ENCODE measurements around the gene GGT7. TPM values are rescaled to one million over a fixed set of nuclear protein-coding genes. Genes with fewer than 3 reads are reported as not detected.

The GGT7 gene
- total RNA-seq, 2 experiments from 2014 or later: 12.7 to 15.0 TPM

- ATAC-seq (peak; percentile 42), DNase-seq (no peak)
- Mint-ChIP-seq H3K27me3 (peaks cover 8% of the 10 kb centered on the region), H3K36me3 (ENCODE audit: low read depth) (no peaks in the 10 kb centered on the region), H3K4me3 (no peak overlapping the region), H3K27ac (no peak overlapping the region), H3K9me3 (ENCODE audit: low read depth) (no peaks in the 10 kb centered on the region), H3K4me1 (no peaks in the 10 kb centered on the region)
- ChIA-PET POLR2A (no interaction called here), CTCF (interaction anchor here (0.7 kb wide), 1 partner anchor 41 kb away, joined by 3 read pairs; no protein-coding TSS in a partner anchor)
- intact Hi-C loops (cut with DNase I, micrococcal nuclease): loop anchor here (1.0 to 2.0 kb wide), 5 partner anchors 38 to 435 kb away; partner anchors contain the start of gene GGT7 (in 1 of the 2)
Observed at GRCh38 chr20:34834459-34834893, 38.2 kb downstream of the GGT7 start.

GRCh38 chr20:34831936-34832335 is 40.7 kb downstream of the GGT7 start:
- POLR2A ChIA-PET: no interaction called here

GRCh38 chr20:34829191-34829590 is 43.5 kb downstream of the GGT7 start:
- Mint-ChIP-seq H3K27me3 (peaks cover 6% of the 10 kb centered on the region), H3K9me3 (ENCODE audit: low read depth) (no peaks in the 10 kb centered on the region), H3K4me3 (no peak overlapping the region), H3K4me1 (peaks cover 6% of the 10 kb centered on the region), H3K27ac (no peak overlapping the region), H3K36me3 (ENCODE audit: low read depth) (no peaks in the 10 kb centered on the region)
- intact Hi-C loops (cut with DNase I, micrococcal nuclease): loop anchor here (5.0 to 10.0 kb wide), 3 partner anchors 43 to 626 kb away; partner anchors contain the start of genes CEP250 (in 1 of the 2), GGT7 (in 1 of the 2) and TRPC4AP (in 1 of the 2)
- ATAC-seq: no peak
- CTCF ChIA-PET: interaction anchor here (1.6 kb wide), 1 partner anchor 45 kb away, joined by 3 read pairs; no protein-coding TSS in a partner anchor
- no peak for DNase-seq
- POLR2A ChIA-PET: no interaction called here

More at GRCh38 chr20:34831936-34832335, 40.7 kb downstream of the GGT7 start:
- CTCF ChIA-PET: interaction anchor here (0.7 kb wide), 2 partner anchors 114 to 123 kb away, joined by 3 read pairs; no protein-coding TSS in a partner anchor
- no peak for ATAC-seq
- Mint-ChIP-seq H3K9me3 (ENCODE audit: low read depth) (no peaks in the 10 kb centered on the region), H3K27me3 (peaks cover 8% of the 10 kb centered on the region), H3K27ac (no peak overlapping the region), H3K4me1 (no peaks in the 10 kb centered on the region), H3K4me3 (no peak overlapping the region), H3K36me3 (ENCODE audit: low read depth) (no peaks in the 10 kb centered on the region)
- intact Hi-C loops (cut with DNase I, micrococcal nuclease): no loop called here
- no peak for DNase-seq

GRCh38 chr20:34825530-34826362 is 46.9 kb downstream of the GGT7 start, which contains the start of gene NCOA6:
Gene NCOA6 (minus strand): TSS chr20:34825651. CDS start chr20:34782355, 43,296 bp downstream.
- CTCF ChIA-PET: interaction anchor here (0.9 to 1.2 kb wide), 2 partner anchors 22 to 319 kb away, joined by 3 read pairs; no protein-coding TSS in a partner anchor
- DNase-seq: peak; percentile 95
- Mint-ChIP-seq H3K4me1 (peaks cover 30% of the 10 kb centered on the region), H3K36me3 (ENCODE audit: low read depth) (no peaks in the 10 kb centered on the region), H3K9me3 (ENCODE audit: low read depth) (no peaks in the 10 kb centered on the region), H3K27ac (peak within 1 kb of the TSS; percentile 95), H3K27me3 (no peaks in the 10 kb centered on the region), H3K4me3 (peak within 1 kb of the TSS; percentile 86)
- peak; percentile 67 for ATAC-seq
- intact Hi-C loops (cut with DNase I, micrococcal nuclease): loop anchor here (1.0 to 10.0 kb wide), 15 partner anchors 47 to 1129 kb away; partner anchors contain the start of genes GGT7 (in 2 of the 2), TRPC4AP (in 2 of the 2), ACSS2 (in 1 of the 2) and CEP250 (in 1 of the 2)
- POLR2A ChIA-PET: no interaction called here

DNA sequence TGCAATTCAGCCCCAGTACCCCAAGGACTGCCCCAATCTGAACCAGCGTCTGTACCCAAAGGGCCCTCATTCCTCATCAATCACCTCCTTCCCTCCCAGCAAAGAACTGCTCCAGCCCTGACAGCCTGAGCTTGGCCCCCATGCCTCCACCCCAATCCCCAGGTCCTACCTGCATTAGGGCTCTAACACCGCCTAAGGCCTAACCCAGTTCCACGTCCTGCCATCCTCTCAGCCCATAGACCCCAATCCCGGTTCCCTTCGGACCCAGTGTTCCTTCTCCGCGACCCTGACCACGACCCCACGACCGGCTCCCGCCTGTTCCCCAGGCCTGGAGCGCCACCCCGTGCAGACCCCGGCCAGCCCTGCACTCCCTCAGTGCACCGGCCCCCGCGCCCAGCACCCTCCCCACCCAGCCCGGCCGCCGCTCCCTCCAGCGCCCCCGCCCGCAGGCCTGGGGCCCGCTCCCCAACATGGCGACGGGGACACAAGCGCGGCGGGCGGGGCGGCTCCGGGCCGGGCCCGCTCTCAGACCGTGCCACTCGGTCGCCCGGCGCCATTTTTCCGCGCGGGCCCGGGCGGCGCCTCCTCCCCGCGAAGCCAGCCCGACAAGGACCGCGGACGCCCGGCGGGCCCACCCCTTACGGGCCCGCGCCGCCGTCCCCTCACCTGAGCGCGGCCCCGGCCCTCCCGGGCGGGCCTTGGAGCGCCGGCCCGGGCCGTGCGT is 47.7 kb downstream of the GGT7 start:
- peak; percentile 86 for DNase-seq
- Mint-ChIP-seq H3K4me1 (peaks cover 31% of the 10 kb centered on the region), H3K27ac (peak overlapping the region; percentile 95), H3K9me3 (ENCODE audit: low read depth) (no peaks in the 10 kb centered on the region), H3K36me3 (ENCODE audit: low read depth) (no peaks in the 10 kb centered on the region), H3K4me3 (peak overlapping the region; percentile 86), H3K27me3 (no peaks in the 10 kb centered on the region)
- intact Hi-C loops (cut with DNase I, micrococcal nuclease): loop anchor here (1.0 to 10.0 kb wide), 18 partner anchors 47 to 1130 kb away; partner anchors contain the start of genes GGT7 (in 2 of the 2), TRPC4AP (in 2 of the 2), ACSS2 (in 1 of the 2) and AHCY (in 1 of the 2)
- POLR2A ChIA-PET: no interaction called here
- CTCF ChIA-PET: interaction anchor here (1.0 kb wide), 1 partner anchor 18 kb away, joined by 5 read pairs; no protein-coding TSS in a partner anchor
- peak; percentile 84 for ATAC-seq

GRCh38 chr20:34824452-34824805 is 48.2 kb downstream of the GGT7 start:
- Mint-ChIP-seq H3K4me3 (peak overlapping the region; percentile 86), H3K9me3 (ENCODE audit: low read depth) (no peaks in the 10 kb centered on the region), H3K36me3 (ENCODE audit: low read depth) (no peaks in the 10 kb centered on the region), H3K27me3 (no peaks in the 10 kb centered on the region), H3K27ac (peak overlapping the region; percentile 95), H3K4me1 (peaks cover 31% of the 10 kb centered on the region)
- intact Hi-C loops (cut with DNase I, micrococcal nuclease): loop anchor here (1.0 to 10.0 kb wide), 7 partner anchors 147 to 1130 kb away; partner anchors contain the start of genes AHCY (in 1 of the 2), CEP250 (in 1 of the 2), MMP24OS (in 1 of the 2) and PIGU (in 1 of the 2)
- POLR2A ChIA-PET: no interaction called here
- DNase-seq (peak; percentile 88), ATAC-seq (peak; percentile 78)
- CTCF ChIA-PET: interaction anchor here (1.0 kb wide), 2 partner anchors 18 to 51 kb away, joined by 3 to 5 read pairs; no protein-coding TSS in a partner anchor

GRCh38 chr20:34824026-34824425 is 48.6 kb downstream of the GGT7 start:
- H3K4me3 Mint-ChIP-seq: peak overlapping the region; percentile 86
- intact Hi-C loops (cut with DNase I, micrococcal nuclease): loop anchor here (1.0 to 10.0 kb wide), 7 partner anchors 147 to 1131 kb away; partner anchors contain the start of genes AHCY (in 1 of the 2), CEP250 (in 1 of the 2), MMP24OS (in 1 of the 2) and PIGU (in 1 of the 2)
- CTCF ChIA-PET: interaction anchor here (1.0 kb wide), 2 partner anchors 17 to 52 kb away, joined by 3 to 5 read pairs; no protein-coding TSS in a partner anchor
- no peaks in the 10 kb centered on the region for H3K27me3 Mint-ChIP-seq
- no peak for ATAC-seq
- DNase-seq: no peak
- H3K9me3 Mint-ChIP-seq (ENCODE audit: low read depth): no peaks in the 10 kb centered on the region
- no peaks in the 10 kb centered on the region for H3K36me3 Mint-ChIP-seq (ENCODE audit: low read depth)
- POLR2A ChIA-PET: no interaction called here
- H3K27ac Mint-ChIP-seq: peak overlapping the region; percentile 95
- H3K4me1 Mint-ChIP-seq: peaks cover 33% of the 10 kb centered on the region

DNA sequence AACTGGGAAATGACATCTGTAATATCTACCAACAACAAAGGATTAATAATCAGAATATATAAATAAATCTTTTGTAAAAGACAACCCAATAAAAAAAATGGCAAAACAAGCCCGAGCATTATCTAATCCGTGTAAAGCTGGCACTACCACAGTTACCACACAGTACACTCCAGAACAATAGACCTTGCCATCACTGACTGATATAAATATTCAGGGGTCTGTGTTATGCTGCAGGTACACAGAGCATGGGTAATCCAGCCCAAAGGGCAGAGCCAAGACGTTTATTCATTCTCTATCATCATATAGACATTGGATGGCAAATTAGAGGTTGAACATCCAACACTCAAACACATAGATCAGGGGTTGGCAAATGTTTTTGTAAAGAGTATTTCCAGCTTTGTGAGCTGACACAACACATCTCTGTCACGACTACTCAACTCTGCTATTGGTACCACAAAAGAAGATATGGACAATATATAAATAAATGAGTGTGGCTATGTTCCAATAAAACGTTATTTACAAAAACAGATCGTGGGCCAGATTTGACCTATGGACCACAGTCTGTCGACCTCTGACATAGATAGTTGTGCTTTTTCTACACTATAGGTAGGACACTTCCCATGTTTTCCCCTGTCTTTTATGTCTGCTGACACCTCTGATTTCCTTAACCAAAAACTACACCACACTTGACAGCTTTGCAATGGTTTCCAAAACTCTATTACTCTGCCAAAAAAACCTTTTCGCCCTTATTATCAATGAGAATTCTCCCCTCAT is 51.7 kb downstream of the GGT7 start:
- POLR2A ChIA-PET: no interaction called here
- Mint-ChIP-seq H3K27me3 (no peaks in the 10 kb centered on the region), H3K36me3 (ENCODE audit: low read depth) (no peaks in the 10 kb centered on the region), H3K27ac (no peak overlapping the region), H3K9me3 (ENCODE audit: low read depth) (no peaks in the 10 kb centered on the region), H3K4me1 (peaks cover 43% of the 10 kb centered on the region), H3K4me3 (no peak overlapping the region)
- CTCF ChIA-PET: interaction anchor here (0.7 kb wide), 1 partner anchor 176 kb away, joined by 3 read pairs; no protein-coding TSS in a partner anchor
- intact Hi-C loops (cut with DNase I, micrococcal nuclease): loop anchor here (10.0 kb wide), 2 partner anchors 274 to 634 kb away; partner anchors contain the start of genes CEP250 (in 1 of the 2) and TRPC4AP (in 1 of the 2)
- DNase-seq (no peak), ATAC-seq (no peak)

DNA sequence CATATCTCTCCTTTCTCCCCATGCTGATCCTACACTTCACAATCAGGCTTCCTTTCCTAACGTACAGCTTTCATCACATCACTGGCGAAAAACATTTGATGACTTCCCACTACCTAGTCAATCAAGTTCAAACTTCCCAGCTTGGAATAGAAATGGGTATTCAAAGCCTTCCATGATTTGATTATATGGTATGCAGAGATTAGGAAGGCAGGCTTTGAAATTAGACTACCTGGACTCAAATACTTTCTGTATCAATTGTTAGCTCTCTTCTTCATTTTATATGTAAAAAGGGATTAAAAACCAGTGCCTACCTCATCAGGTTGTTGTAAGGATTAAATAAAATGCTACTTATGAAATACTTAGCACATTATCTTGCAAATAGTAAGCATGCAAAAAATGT is 54.9 kb downstream of the GGT7 start:
- peaks cover 2% of the 10 kb centered on the region for H3K36me3 Mint-ChIP-seq (ENCODE audit: low read depth)
- ChIA-PET CTCF (interaction anchor here (0.6 to 1.1 kb wide), 5 partner anchors 21 to 1175 kb away, joined by 3 read pairs; no protein-coding TSS in a partner anchor), POLR2A (no interaction called here)
- no peaks in the 10 kb centered on the region for H3K9me3 Mint-ChIP-seq (ENCODE audit: low read depth)
- H3K4me3 Mint-ChIP-seq: no peak overlapping the region
- no peak for ATAC-seq
- no peaks in the 10 kb centered on the region for H3K27me3 Mint-ChIP-seq
- DNase-seq: no peak
- intact Hi-C loops (cut with DNase I, micrococcal nuclease): no loop called here
- H3K4me1 Mint-ChIP-seq: peaks cover 37% of the 10 kb centered on the region
- no peak overlapping the region for H3K27ac Mint-ChIP-seq

GRCh38 chr20:34817072-34817471 is 55.6 kb downstream of the GGT7 start:
- Mint-ChIP-seq H3K4me3 (no peak overlapping the region), H3K9me3 (ENCODE audit: low read depth) (no peaks in the 10 kb centered on the region), H3K27ac (no peak overlapping the region), H3K36me3 (ENCODE audit: low read depth) (peaks cover 2% of the 10 kb centered on the region), H3K27me3 (no peaks in the 10 kb centered on the region), H3K4me1 (peaks cover 32% of the 10 kb centered on the region)
- POLR2A ChIA-PET: no interaction called here
- intact Hi-C loops (cut with DNase I, micrococcal nuclease): no loop called here
- ATAC-seq (no peak), DNase-seq (no peak)
- CTCF ChIA-PET: interaction anchor here (0.6 to 1.1 kb wide), 6 partner anchors 16 to 1176 kb away, joined by 3 to 4 read pairs (median 3); no protein-coding TSS in a partner anchor

All from activated CD4-positive, alpha-beta T cell treated with anti-CD3 and anti-CD28 coated beads for 36 hours (primary cell).